H9 (cell line): ENCODE data around the gene FXYD1. TPM values are rescaled to one million over a fixed set of nuclear protein-coding genes. Genes with fewer than 3 reads are reported as not detected.

ENCODE experiments used
- DNase-seq: peaks from one replicate; pipeline ENCODE4 v3.0.0-alpha.2; 2017
- H2AFZ ChIP-seq: one replicate; pipeline ENCODE4 v1.6.1; 2013; ENCODE audit warnings: mild to moderate bottlenecking, low read length, control low read depth, moderate library complexity
- H2AK5ac ChIP-seq: 2 replicates; pipeline ENCODE4 v1.6.1; 2013; ENCODE audit warnings: low read length, control low read depth, mixed read lengths; ENCODE audit not compliant: insufficient read length
- H2BK120ac ChIP-seq: one replicate; pipeline ENCODE4 v1.6.1; 2013; ENCODE audit warnings: low read depth, mild to moderate bottlenecking, low read length, control low read depth, inconsistent platforms; ENCODE audit not compliant: poor library complexity, severe bottlenecking
- H2BK12ac ChIP-seq: 2 replicates; pipeline ENCODE4 v1.6.1; 2013; ENCODE audit warnings: low read length, control low read depth, mixed read lengths, low read depth; ENCODE audit not compliant: insufficient read length
- H2BK15ac ChIP-seq: 2 replicates; pipeline ENCODE4 v1.6.1; 2013; ENCODE audit warnings: low read depth, low read length, control low read depth
- H2BK20ac ChIP-seq: one replicate; pipeline ENCODE4 v1.6.1; 2013; ENCODE audit warnings: low read depth, mild to moderate bottlenecking, low read length, control low read depth, inconsistent platforms; ENCODE audit not compliant: poor library complexity, severe bottlenecking
- H2BK5ac ChIP-seq: 2 replicates; pipeline ENCODE4 v1.6.1; 2013; ENCODE audit warnings: low read length, control low read depth, mixed read lengths; ENCODE audit not compliant: insufficient read length
- H3K14ac ChIP-seq: 2 replicates; pipeline ENCODE4 v1.6.1; 2013; ENCODE audit warnings: low read length, control low read depth; ENCODE audit not compliant: insufficient read depth
- H3K18ac ChIP-seq: 2 replicates; pipeline ENCODE4 v1.6.1; 2013; ENCODE audit warnings: low read depth, mild to moderate bottlenecking, mixed read lengths, low read length, control low read depth; ENCODE audit not compliant: insufficient read length
- H3K23ac ChIP-seq: 2 replicates; pipeline ENCODE4 v1.6.1; 2013; ENCODE audit warnings: low read length, control low read depth, mixed read lengths, low read depth; ENCODE audit not compliant: insufficient read length
- H3K23me2 ChIP-seq: 2 replicates; pipeline ENCODE4 v1.6.1; 2013; ENCODE audit warnings: low read depth, mild to moderate bottlenecking, mixed read lengths, low read length, control low read depth; ENCODE audit not compliant: insufficient read length, poor library complexity, severe bottlenecking
- H3K27ac ChIP-seq: 2 replicates; pipeline ENCODE4 v1.5.1; 2013; ENCODE audit warnings: low read length, control low read depth, mixed read lengths, low read depth; ENCODE audit not compliant: insufficient read length
- H3K27me3 ChIP-seq: 2 replicates; pipeline ENCODE4 v1.6.1; 2013; ENCODE audit warnings: low read length, control low read depth, inconsistent platforms; ENCODE audit not compliant: insufficient read depth
- H3K4ac ChIP-seq: 2 replicates; pipeline ENCODE4 v1.6.1; 2013; ENCODE audit warnings: low read depth, mild to moderate bottlenecking, control low read depth, inconsistent platforms, low read length, moderate library complexity
- H3K4me1 ChIP-seq: 2 replicates; pipeline ENCODE4 v1.6.1; 2013; ENCODE audit warnings: low read length, control low read depth, inconsistent platforms; ENCODE audit not compliant: insufficient read depth
- H3K4me2 ChIP-seq: 2 replicates; pipeline ENCODE4 v1.6.1; 2013; ENCODE audit warnings: low read length, control low read depth, mixed read lengths; ENCODE audit not compliant: insufficient read length, insufficient read depth
- H3K56ac ChIP-seq: 2 replicates; pipeline ENCODE4 v1.6.1; 2013; ENCODE audit warnings: low read depth, mild to moderate bottlenecking, mixed read lengths, low read length, control low read depth; ENCODE audit not compliant: insufficient read length
- H3K79me1 ChIP-seq: 2 replicates; pipeline ENCODE4 v1.6.1; 2013; ENCODE audit warnings: low read depth, mild to moderate bottlenecking, moderate library complexity, low read length, control low read depth, inconsistent platforms; ENCODE audit not compliant: insufficient read depth, poor library complexity, severe bottlenecking
- H3K79me2 ChIP-seq: 2 replicates; pipeline ENCODE4 v1.6.1; 2013; ENCODE audit warnings: low read length, control low read depth, inconsistent platforms; ENCODE audit not compliant: insufficient read depth
- H3K9ac ChIP-seq: 2 replicates; pipeline ENCODE4 v1.6.1; 2013; ENCODE audit warnings: low read length, control low read depth, mixed read lengths; ENCODE audit not compliant: insufficient read length; ENCODE audit errors: extremely low read depth
- H3K9me3 ChIP-seq: one replicate; pipeline ENCODE4 v1.6.1; 2013; ENCODE audit warnings: low read depth, low read length, inconsistent platforms; ENCODE audit not compliant: control insufficient read depth
- H3T11ph ChIP-seq: one replicate; pipeline ENCODE4 v1.6.1; 2013; ENCODE audit warnings: mild to moderate bottlenecking, low read length, control low read depth, inconsistent platforms
- H4K20me1 ChIP-seq: one replicate; pipeline ENCODE4 v1.6.1; 2013; ENCODE audit not compliant: control insufficient read depth, insufficient read length, insufficient read depth
- H4K5ac ChIP-seq: 2 replicates; pipeline ENCODE4 v1.6.1; 2013; ENCODE audit warnings: low read depth, mild to moderate bottlenecking, mixed read lengths, low read length, control low read depth; ENCODE audit not compliant: insufficient read length
- H4K8ac ChIP-seq: replicated peaks from 2 replicates; pipeline ENCODE4 v1.6.1; 2013; ENCODE audit warnings: low read length, control low read depth, mixed read lengths, low read depth; ENCODE audit not compliant: insufficient read length
- H4K91ac ChIP-seq: 2 replicates; pipeline ENCODE4 v1.6.1; 2013; ENCODE audit warnings: low read depth, mild to moderate bottlenecking, moderate library complexity, mixed read lengths, low read length, control low read depth; ENCODE audit not compliant: insufficient read length
- H3K27ac Mint-ChIP-seq, 3 experiments: 2 replicates in 2 of 3; 3 replicates in 1 of 3; pipeline ENCODE4 v1.8.0; 2020 to 2021; ENCODE audit warnings: mixed read lengths in 3 of 3, mild to moderate bottlenecking in 1 of 3, moderate library complexity in 1 of 3
- H3K27me3 Mint-ChIP-seq: 2 replicates; pipeline ENCODE4 v1.8.0; 2021; ENCODE audit warnings: low read depth, mild to moderate bottlenecking, moderate library complexity, mixed read lengths
- H3K36me3 Mint-ChIP-seq, 3 experiments: 2 replicates in 2 of 3; 3 replicates in 1 of 3; pipeline ENCODE4 v1.8.0; 2020 to 2021; ENCODE audit warnings: low read depth in 3 of 3, mixed read lengths in 3 of 3; ENCODE audit not compliant: insufficient read depth in 1 of 3
- H3K4me1 Mint-ChIP-seq, 2 experiments: 2 replicates each; pipeline ENCODE4 v1.8.0; 2020; ENCODE audit warnings: mixed read lengths in 2 of 2
- H3K4me3 Mint-ChIP-seq, 2 experiments: 2 replicates in 1 of 2; 3 replicates in 1 of 2; pipeline ENCODE4 v1.8.0; 2020 to 2021; ENCODE audit warnings: mild to moderate bottlenecking in 2 of 2, mixed read lengths in 2 of 2, moderate library complexity in 1 of 2
- H3K9me3 Mint-ChIP-seq, 2 experiments: 2 replicates in 1 of 2; 3 replicates in 1 of 2; pipeline ENCODE4 v1.8.0; 2020; ENCODE audit warnings: mild to moderate bottlenecking in 2 of 2, mixed read lengths in 2 of 2, moderate library complexity in 1 of 2
- CTCF ChIP-seq: fragments of 200-600 bp; sonication (generic); conservative IDR thresholded peaks from 3 replicates; pipeline ENCODE4 v1.8.0; 2021; ENCODE audit warnings: antibody characterized with exemption, mild to moderate bottlenecking
- WGBS: extraction: QIAGEN DNeasy Blood & Tissue Kit; methylation state at CpG from one replicate; pipeline ENCODE4 v1.1.7; 2013; ENCODE audit warnings: missing lambda C conversion rate, low lambda C conversion rate, mixed read lengths; ENCODE audit not compliant: insufficient read length; ENCODE audit errors: extremely low coverage; 5-methylcytosine and 5-hydroxymethylcytosine counted together
- total RNA-seq: library from RNA; stranded (reverse); gene quantifications from 2 replicates; pipeline ENCODE4 v1.2.1, GENCODE V29; 2021

Gene FXYD1
- total RNA-seq, 1 experiment from 2014 or later, result 7.7 TPM

- no peak overlapping the region for H3K23ac ChIP-seq
- no CpG with 5 or more reads among the region's 3 CpGs for WGBS
- no peak overlapping the region for H2BK12ac ChIP-seq
Observed at GRCh38 chr19:35143818-35144217, 5.2 kb downstream of the FXYD1 start.

More at GRCh38 chr19:35143818-35144217, 5.2 kb downstream of the FXYD1 start:
- H3K27ac Mint-ChIP-seq, result no peak overlapping the region
- peaks cover 39 to 49% of the 10 kb centered on the region in 2 experiments for H3K4me1 Mint-ChIP-seq
- Histone ChIP-seq H3K4me2 (peak overlapping the region; percentile 49), H2BK120ac (no peak overlapping the region), H2BK5ac (no peak overlapping the region), H2BK20ac (no peak overlapping the region), H3T11ph (no peak overlapping the region), H2BK15ac (no peak overlapping the region), H3K27ac (no peak overlapping the region), H3K4me1 (peaks cover 2% of the 10 kb centered on the region; the same call in 1 of the 2 replicates), H4K20me1 (no peaks in the 10 kb centered on the region), H3K14ac (no peak overlapping the region), H2AFZ (no peak overlapping the region), H3K27me3 (no peaks in the 10 kb centered on the region; the same call in 1 of the 2 replicates), H4K5ac (no peak overlapping the region), H3K4ac (no peak overlapping the region), H4K8ac (no peak overlapping the region), H3K79me1 (no peaks in the 10 kb centered on the region), H3K79me2 (no peaks in the 10 kb centered on the region), H3K56ac (no peak overlapping the region), H3K9ac (no peak overlapping the region), H3K18ac (no peak overlapping the region), H2AK5ac (no peak overlapping the region), H3K23me2 (peaks cover 24% of the 10 kb centered on the region), H3K9me3 (no peaks in the 10 kb centered on the region), H4K91ac (no peak overlapping the region)
- no peak for TF ChIP-seq CTCF
- no peaks in the 10 kb centered on the region for H3K9me3 Mint-ChIP-seq
- H3K27me3 Mint-ChIP-seq, result peaks cover 43% of the 10 kb centered on the region
- no peak for DNase-seq
- peaks cover 5 to 10% (median 5%) of the 10 kb centered on the region in 3 experiments; a peak in 5 of 7 replicates for H3K36me3 Mint-ChIP-seq
- H3K4me3 Mint-ChIP-seq, result peak overlapping the region; percentile 61 to 62
